Natural killer cell (primary cell): ENCODE measurements around the gene AHSP. TPM values are rescaled to one million over a fixed set of nuclear protein-coding genes. Genes with fewer than 3 reads are reported as not detected.

Experiments
- ATAC-seq, 3 donors: fragments of 150-1000 bp in 2 of 3; fragments of 200-7000 bp in 1 of 3; cut with Tn5 transposase; 1 replicate in 1 of 3; 2 replicates in 2 of 3; pipeline ENCODE4 v1.10.0; 2021; ENCODE audit warnings: mild to moderate bottlenecking in 2 of 3, moderate library complexity in 2 of 3
- DNase-seq, 2 donors: peaks; one replicate each; pipeline versions ENCODE4 v3.0.0 to v3.0.0-alpha.2; 2013 to 2021; ENCODE audit warnings: mixed read lengths in 1 of 2
- H3K27ac ChIP-seq: one replicate; pipeline ENCODE4 v1.5.1; 2013; ENCODE audit warnings: mild to moderate bottlenecking, low read length
- H3K27me3 ChIP-seq: one replicate; pipeline ENCODE4 v1.6.1; 2013; ENCODE audit warnings: low read length; ENCODE audit not compliant: control insufficient read depth, insufficient read depth
- H3K36me3 ChIP-seq: one replicate; pipeline ENCODE4 v1.6.1; 2013; ENCODE audit warnings: low read length; ENCODE audit not compliant: control insufficient read depth, insufficient read depth
- H3K4me1 ChIP-seq: one replicate; pipeline ENCODE4 v1.6.1; 2013; ENCODE audit warnings: low read length; ENCODE audit not compliant: control insufficient read depth, insufficient read depth
- H3K4me3 ChIP-seq: one replicate; pipeline ENCODE4 v1.5.1; 2013; ENCODE audit warnings: low read length
- H3K9me3 ChIP-seq: one replicate; pipeline ENCODE4 v1.6.1; 2013; ENCODE audit warnings: low read length; ENCODE audit not compliant: control insufficient read depth, insufficient read depth
- H3K27ac Mint-ChIP-seq, 2 donors: one replicate each; pipeline ENCODE4 v1.8.0; 2022; ENCODE audit warnings: mild to moderate bottlenecking in 2 of 2, mixed read lengths in 2 of 2, moderate library complexity in 1 of 2
- H3K27me3 Mint-ChIP-seq, 2 donors: one replicate each; pipeline ENCODE4 v1.8.0; 2022; ENCODE audit warnings: low read depth in 2 of 2, mixed read lengths in 2 of 2
- H3K36me3 Mint-ChIP-seq: one replicate; pipeline ENCODE4 v1.8.0; 2022; ENCODE audit warnings: mixed read lengths
- H3K4me1 Mint-ChIP-seq, 2 donors: one replicate each; pipeline ENCODE4 v1.8.0; 2022; ENCODE audit warnings: mixed read lengths in 2 of 2
- H3K4me3 Mint-ChIP-seq: one replicate; pipeline ENCODE4 v1.8.0; 2022; ENCODE audit warnings: mild to moderate bottlenecking, moderate library complexity, mixed read lengths
- H3K9me3 Mint-ChIP-seq, 2 donors: one replicate each; pipeline ENCODE4 v1.8.0; 2022; ENCODE audit warnings: mixed read lengths in 2 of 2
- CTCF ChIP-seq: fragments of 200-600 bp; IDR thresholded peaks from one replicate; pipeline ENCODE4 v1.8.0; 2022; ENCODE audit warnings: antibody characterized with exemption
- WGBS: methylation state at CpG from one replicate; pipeline ENCODE4 v1.1.7; 2013; ENCODE audit warnings: missing lambda C conversion rate; ENCODE audit not compliant: insufficient coverage; 5-methylcytosine and 5-hydroxymethylcytosine counted together
- intact Hi-C: fragments of 100-400 bp; cut with micrococcal nuclease; formaldehyde crosslinking; loops from one replicate; pipeline ENCODE4 v1.14.2; 2022
- total RNA-seq, 4 donors: library from RNA; stranded (reverse); fragments of 120-200 nt in 1 of 4; gene quantifications; one replicate each; pipeline versions ENCODE4 v1.2.3 to v1.2.4, GENCODE V29; 2013 to 2022

AHSP gene
- total RNA-seq, 3 donors from 2014 or later (not counting 1 experiment from before 2014, with no cell fraction given) = not detected

GRCh38 chr16:31485571-31485970 lies 42.1 kb upstream of the AHSP start:
- Mint-ChIP-seq H3K9me3 (no peaks in the 10 kb centered on the region), H3K27me3 (peaks cover 10 to 15% of the 10 kb centered on the region in 2 donors), H3K27ac (no peak overlapping the region), H3K4me3 (peak overlapping the region; percentile 50), H3K4me1 (peaks cover 7% of the 10 kb centered on the region in 2 donors), H3K36me3 (no peaks in the 10 kb centered on the region)
- ATAC-seq = no peak
- H3K36me3 ChIP-seq = no peaks in the 10 kb centered on the region
- 96% methylated on average over 17 of the region's 17 CpGs for WGBS
- no peak for DNase-seq
- no peaks in the 10 kb centered on the region for H3K9me3 ChIP-seq
- no peak overlapping the region for H3K27ac ChIP-seq
- intact Hi-C loops = no loop called here
- no peaks in the 10 kb centered on the region for H3K27me3 ChIP-seq
- TF ChIP-seq CTCF = no peak
- H3K4me1 ChIP-seq = peaks cover 19% of the 10 kb centered on the region
- no peak overlapping the region for H3K4me3 ChIP-seq

GRCh38 chr16:31486045-31486444 lies 41.7 kb upstream of the AHSP start:
- DNase-seq (no peak), ATAC-seq (no peak)
- no peak for TF ChIP-seq CTCF
- Mint-ChIP-seq H3K27ac (no peak overlapping the region), H3K9me3 (no peaks in the 10 kb centered on the region), H3K4me1 (peaks cover 7% of the 10 kb centered on the region in 2 donors), H3K4me3 (peak overlapping the region; percentile 67), H3K27me3 (peaks cover 10 to 15% of the 10 kb centered on the region in 2 donors), H3K36me3 (no peaks in the 10 kb centered on the region)
- 100% methylated on average over 5 of the region's 5 CpGs for WGBS
- Histone ChIP-seq H3K36me3 (no peaks in the 10 kb centered on the region), H3K9me3 (no peaks in the 10 kb centered on the region), H3K4me3 (no peak overlapping the region), H3K4me1 (peaks cover 19% of the 10 kb centered on the region), H3K27ac (no peak overlapping the region), H3K27me3 (no peaks in the 10 kb centered on the region)
- intact Hi-C loops = no loop called here

GRCh38 chr16:31487071-31487719 lies 40.5 kb upstream of the AHSP start:
- H3K27me3 ChIP-seq = no peaks in the 10 kb centered on the region
- peaks cover 19% of the 10 kb centered on the region for H3K4me1 ChIP-seq
- H3K27ac ChIP-seq = no peak overlapping the region
- ATAC-seq (no peak), DNase-seq (no peak)
- TF ChIP-seq CTCF = no peak
- H3K27me3 Mint-ChIP-seq = peaks cover 10 to 12% of the 10 kb centered on the region in 2 donors
- no peaks in the 10 kb centered on the region for H3K9me3 Mint-ChIP-seq
- no peaks in the 10 kb centered on the region for H3K36me3 Mint-ChIP-seq
- no peak overlapping the region for H3K27ac Mint-ChIP-seq
- intact Hi-C loops = no loop called here
- peak overlapping the region; percentile 89 for H3K4me3 Mint-ChIP-seq
- H3K4me3 ChIP-seq = peak overlapping the region; percentile 51
- peaks cover 7% of the 10 kb centered on the region in 2 donors for H3K4me1 Mint-ChIP-seq
- 5% methylated on average over 48 of the region's 48 CpGs for WGBS
- no peaks in the 10 kb centered on the region for H3K36me3 ChIP-seq
- no peaks in the 10 kb centered on the region for H3K9me3 ChIP-seq
